H9 (cell line): ENCODE results near the gene NAPEPLD. TPM values are rescaled to one million over a fixed set of nuclear protein-coding genes. Genes with fewer than 3 reads are reported as not detected.

Source experiments
- DNase-seq: peaks from one replicate; pipeline ENCODE4 v3.0.0-alpha.2; 2017
- H2AFZ ChIP-seq: one replicate; pipeline ENCODE4 v1.6.1; 2013; ENCODE audit warnings: mild to moderate bottlenecking, low read length, control low read depth, moderate library complexity
- H2AK5ac ChIP-seq: 2 replicates; pipeline ENCODE4 v1.6.1; 2013; ENCODE audit warnings: low read length, control low read depth, mixed read lengths; ENCODE audit not compliant: insufficient read length
- H2BK120ac ChIP-seq: one replicate; pipeline ENCODE4 v1.6.1; 2013; ENCODE audit warnings: low read depth, mild to moderate bottlenecking, low read length, control low read depth, inconsistent platforms; ENCODE audit not compliant: poor library complexity, severe bottlenecking
- H2BK12ac ChIP-seq: 2 replicates; pipeline ENCODE4 v1.6.1; 2013; ENCODE audit warnings: low read length, control low read depth, mixed read lengths, low read depth; ENCODE audit not compliant: insufficient read length
- H2BK15ac ChIP-seq: 2 replicates; pipeline ENCODE4 v1.6.1; 2013; ENCODE audit warnings: low read depth, low read length, control low read depth
- H2BK20ac ChIP-seq: one replicate; pipeline ENCODE4 v1.6.1; 2013; ENCODE audit warnings: low read depth, mild to moderate bottlenecking, low read length, control low read depth, inconsistent platforms; ENCODE audit not compliant: poor library complexity, severe bottlenecking
- H2BK5ac ChIP-seq: 2 replicates; pipeline ENCODE4 v1.6.1; 2013; ENCODE audit warnings: low read length, control low read depth, mixed read lengths; ENCODE audit not compliant: insufficient read length
- H3K14ac ChIP-seq: 2 replicates; pipeline ENCODE4 v1.6.1; 2013; ENCODE audit warnings: low read length, control low read depth; ENCODE audit not compliant: insufficient read depth
- H3K18ac ChIP-seq: 2 replicates; pipeline ENCODE4 v1.6.1; 2013; ENCODE audit warnings: low read depth, mild to moderate bottlenecking, mixed read lengths, low read length, control low read depth; ENCODE audit not compliant: insufficient read length
- H3K23ac ChIP-seq: 2 replicates; pipeline ENCODE4 v1.6.1; 2013; ENCODE audit warnings: low read length, control low read depth, mixed read lengths, low read depth; ENCODE audit not compliant: insufficient read length
- H3K23me2 ChIP-seq: 2 replicates; pipeline ENCODE4 v1.6.1; 2013; ENCODE audit warnings: low read depth, mild to moderate bottlenecking, mixed read lengths, low read length, control low read depth; ENCODE audit not compliant: insufficient read length, poor library complexity, severe bottlenecking
- H3K27ac ChIP-seq: 2 replicates; pipeline ENCODE4 v1.5.1; 2013; ENCODE audit warnings: low read length, control low read depth, mixed read lengths, low read depth; ENCODE audit not compliant: insufficient read length
- H3K27me3 ChIP-seq: 2 replicates; pipeline ENCODE4 v1.6.1; 2013; ENCODE audit warnings: low read length, control low read depth, inconsistent platforms; ENCODE audit not compliant: insufficient read depth
- H3K4ac ChIP-seq: 2 replicates; pipeline ENCODE4 v1.6.1; 2013; ENCODE audit warnings: low read depth, mild to moderate bottlenecking, control low read depth, inconsistent platforms, low read length, moderate library complexity
- H3K4me1 ChIP-seq: 2 replicates; pipeline ENCODE4 v1.6.1; 2013; ENCODE audit warnings: low read length, control low read depth, inconsistent platforms; ENCODE audit not compliant: insufficient read depth
- H3K4me2 ChIP-seq: 2 replicates; pipeline ENCODE4 v1.6.1; 2013; ENCODE audit warnings: low read length, control low read depth, mixed read lengths; ENCODE audit not compliant: insufficient read length, insufficient read depth
- H3K56ac ChIP-seq: 2 replicates; pipeline ENCODE4 v1.6.1; 2013; ENCODE audit warnings: low read depth, mild to moderate bottlenecking, mixed read lengths, low read length, control low read depth; ENCODE audit not compliant: insufficient read length
- H3K79me1 ChIP-seq: 2 replicates; pipeline ENCODE4 v1.6.1; 2013; ENCODE audit warnings: low read depth, mild to moderate bottlenecking, moderate library complexity, low read length, control low read depth, inconsistent platforms; ENCODE audit not compliant: insufficient read depth, poor library complexity, severe bottlenecking
- H3K79me2 ChIP-seq: 2 replicates; pipeline ENCODE4 v1.6.1; 2013; ENCODE audit warnings: low read length, control low read depth, inconsistent platforms; ENCODE audit not compliant: insufficient read depth
- H3K9ac ChIP-seq: 2 replicates; pipeline ENCODE4 v1.6.1; 2013; ENCODE audit warnings: low read length, control low read depth, mixed read lengths; ENCODE audit not compliant: insufficient read length; ENCODE audit errors: extremely low read depth
- H3K9me3 ChIP-seq: one replicate; pipeline ENCODE4 v1.6.1; 2013; ENCODE audit warnings: low read depth, low read length, inconsistent platforms; ENCODE audit not compliant: control insufficient read depth
- H3T11ph ChIP-seq: one replicate; pipeline ENCODE4 v1.6.1; 2013; ENCODE audit warnings: mild to moderate bottlenecking, low read length, control low read depth, inconsistent platforms
- H4K20me1 ChIP-seq: one replicate; pipeline ENCODE4 v1.6.1; 2013; ENCODE audit not compliant: control insufficient read depth, insufficient read length, insufficient read depth
- H4K5ac ChIP-seq: 2 replicates; pipeline ENCODE4 v1.6.1; 2013; ENCODE audit warnings: low read depth, mild to moderate bottlenecking, mixed read lengths, low read length, control low read depth; ENCODE audit not compliant: insufficient read length
- H4K8ac ChIP-seq: replicated peaks from 2 replicates; pipeline ENCODE4 v1.6.1; 2013; ENCODE audit warnings: low read length, control low read depth, mixed read lengths, low read depth; ENCODE audit not compliant: insufficient read length
- H4K91ac ChIP-seq: 2 replicates; pipeline ENCODE4 v1.6.1; 2013; ENCODE audit warnings: low read depth, mild to moderate bottlenecking, moderate library complexity, mixed read lengths, low read length, control low read depth; ENCODE audit not compliant: insufficient read length
- H3K27ac Mint-ChIP-seq, 3 experiments: 2 replicates in 2 of 3; 3 replicates in 1 of 3; pipeline ENCODE4 v1.8.0; 2020 to 2021; ENCODE audit warnings: mixed read lengths in 3 of 3, mild to moderate bottlenecking in 1 of 3, moderate library complexity in 1 of 3
- H3K27me3 Mint-ChIP-seq: 2 replicates; pipeline ENCODE4 v1.8.0; 2021; ENCODE audit warnings: low read depth, mild to moderate bottlenecking, moderate library complexity, mixed read lengths
- H3K36me3 Mint-ChIP-seq, 3 experiments: 2 replicates in 2 of 3; 3 replicates in 1 of 3; pipeline ENCODE4 v1.8.0; 2020 to 2021; ENCODE audit warnings: low read depth in 3 of 3, mixed read lengths in 3 of 3; ENCODE audit not compliant: insufficient read depth in 1 of 3
- H3K4me1 Mint-ChIP-seq, 2 experiments: 2 replicates each; pipeline ENCODE4 v1.8.0; 2020; ENCODE audit warnings: mixed read lengths in 2 of 2
- H3K4me3 Mint-ChIP-seq, 2 experiments: 2 replicates in 1 of 2; 3 replicates in 1 of 2; pipeline ENCODE4 v1.8.0; 2020 to 2021; ENCODE audit warnings: mild to moderate bottlenecking in 2 of 2, mixed read lengths in 2 of 2, moderate library complexity in 1 of 2
- H3K9me3 Mint-ChIP-seq, 2 experiments: 2 replicates in 1 of 2; 3 replicates in 1 of 2; pipeline ENCODE4 v1.8.0; 2020; ENCODE audit warnings: mild to moderate bottlenecking in 2 of 2, mixed read lengths in 2 of 2, moderate library complexity in 1 of 2
- CTCF ChIP-seq: fragments of 200-600 bp; sonication (generic); conservative IDR thresholded peaks from 3 replicates; pipeline ENCODE4 v1.8.0; 2021; ENCODE audit warnings: antibody characterized with exemption, mild to moderate bottlenecking
- WGBS: extraction: QIAGEN DNeasy Blood & Tissue Kit; methylation state at CpG from one replicate; pipeline ENCODE4 v1.1.7; 2013; ENCODE audit warnings: missing lambda C conversion rate, low lambda C conversion rate, mixed read lengths; ENCODE audit not compliant: insufficient read length; ENCODE audit errors: extremely low coverage; 5-methylcytosine and 5-hydroxymethylcytosine counted together
- total RNA-seq: library from RNA; stranded (reverse); gene quantifications from 2 replicates; pipeline ENCODE4 v1.2.1, GENCODE V29; 2021

NAPEPLD gene
- total RNA-seq, 1 experiment from 2014 or later: 9.3 TPM

DNA sequence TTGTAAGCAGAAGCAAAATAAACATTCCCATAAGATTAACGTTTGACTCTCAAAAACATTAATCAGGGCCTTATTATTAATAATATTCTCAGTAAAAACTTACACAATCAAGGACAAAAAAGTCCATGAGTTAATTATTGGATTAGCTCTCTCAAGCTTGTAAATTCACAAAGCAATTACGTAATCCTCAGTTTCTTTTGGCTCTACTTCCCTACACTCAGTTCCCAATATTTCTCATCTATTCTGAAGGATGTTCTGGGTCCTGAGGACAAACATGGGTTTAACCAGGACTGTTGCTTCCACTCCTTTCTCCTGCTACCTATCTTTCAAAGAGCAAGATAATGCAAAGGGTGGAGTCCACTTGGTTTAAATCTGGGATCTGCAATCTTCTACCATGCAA, 89.4 kb downstream of the NAPEPLD start:
- Histone ChIP-seq H3K9me3 (no peaks in the 10 kb centered on the region), H4K5ac (no peak overlapping the region), H2BK15ac (no peak overlapping the region), H3K4me1 (no peaks in the 10 kb centered on the region), H3K79me2 (no peaks in the 10 kb centered on the region), H2BK120ac (no peak overlapping the region), H3K18ac (no peak overlapping the region), H3K23me2 (no peaks in the 10 kb centered on the region), H3K9ac (no peak overlapping the region), H3K4me2 (no peak overlapping the region), H3K14ac (no peak overlapping the region), H2AFZ (no peak overlapping the region), H4K20me1 (no peaks in the 10 kb centered on the region), H2BK12ac (no peak overlapping the region), H4K8ac (no peak overlapping the region), H2AK5ac (no peak overlapping the region), H3K56ac (no peak overlapping the region), H3K4ac (no peak overlapping the region), H4K91ac (no peak overlapping the region), H3K79me1 (no peaks in the 10 kb centered on the region), H2BK20ac (no peak overlapping the region), H3K27me3 (no peaks in the 10 kb centered on the region), H2BK5ac (no peak overlapping the region), H3K23ac (no peak overlapping the region), H3T11ph (no peak overlapping the region), H3K27ac (no peak overlapping the region)
- peaks cover 2 to 5% (median 2%) of the 10 kb centered on the region in 3 experiments; a peak in 5 of 7 replicates for H3K36me3 Mint-ChIP-seq
- H3K4me3 Mint-ChIP-seq: no peak overlapping the region
- no peaks in the 10 kb centered on the region for H3K27me3 Mint-ChIP-seq
- H3K9me3 Mint-ChIP-seq: peaks cover 0 to under 1% of the 10 kb centered on the region in 2 experiments; a peak in 1 of 5 replicates
- H3K27ac Mint-ChIP-seq: no peak overlapping the region
- no peak for DNase-seq
- WGBS: no CpG with 5 or more reads among the region's 2 CpGs
- no peak for TF ChIP-seq CTCF
- H3K4me1 Mint-ChIP-seq: peaks cover 4 to 5% of the 10 kb centered on the region in 2 experiments; a peak in 2 of 4 replicates
